Caco-2 (cell line): ENCODE measurements around the gene EYA3. TPM values are rescaled to one million over a fixed set of nuclear protein-coding genes. Genes with fewer than 3 reads are reported as not detected.

ENCODE experiments used
- BruUV-seq: library from RNA; stranded (reverse); fragments of 400-500 nt; replicated peaks from 2 replicates; lab custom pipeline; 2021; lab: Mats Ljungman, UMichigan
- CTCF ChIA-PET: fragments of 300-600 bp; sonication (Branson Sonifier 250); formaldehyde crosslinking; loops from one replicate; lab custom pipeline; 2022; ENCODE audit warnings: antibody characterized with exemption; lab: Charles Lee
- POLR2A ChIA-PET: fragments of 300-600 bp; sonication (Branson Sonifier 250); formaldehyde crosslinking; loops from one replicate; lab custom pipeline; 2022; ENCODE audit warnings: antibody characterized with exemption; lab: Charles Lee
- DNase-seq, 2 experiments: peaks; one replicate each; pipeline versions ENCODE4 v3.0.0 to v3.0.0-alpha.2; 2020 to 2022
- H3K27me3 ChIP-seq: replicated peaks from 2 replicates; pipeline ENCODE4 v1.6.0; 2011; ENCODE audit warnings: low read length; ENCODE audit not compliant: control insufficient read depth, insufficient read depth
- H3K36me3 ChIP-seq: 2 replicates; pipeline ENCODE4 v1.5.1; 2011; ENCODE audit warnings: low read length; ENCODE audit not compliant: control insufficient read depth, insufficient read depth
- H3K4me1 ChIP-seq: fragments of 250-450 bp; sonication (Bioruptor Pico); 2 replicates; pipeline ENCODE4 v1.5.1; 2020; ENCODE audit warnings: mild to moderate bottlenecking
- H3K4me3 ChIP-seq: 2 replicates; pipeline ENCODE4 v1.5.1; 2011; ENCODE audit warnings: low read depth, mild to moderate bottlenecking, control low read depth, low read length
- H3K9me3 ChIP-seq: fragments of 250-450 bp; sonication (Bioruptor Pico); 2 replicates; pipeline ENCODE4 v1.5.1; 2020; ENCODE audit warnings: mild to moderate bottlenecking, moderate library complexity
- H3K27ac Mint-ChIP-seq: one replicate; pipeline ENCODE4 v1.8.0; 2022; ENCODE audit warnings: mixed read lengths; ENCODE audit not compliant: unreplicated experiment
- H3K27me3 Mint-ChIP-seq: one replicate; pipeline ENCODE4 v1.8.0; 2022; ENCODE audit warnings: mixed read lengths; ENCODE audit not compliant: insufficient read depth, unreplicated experiment
- H3K36me3 Mint-ChIP-seq: one replicate; pipeline ENCODE4 v1.8.0; 2022; ENCODE audit warnings: mild to moderate bottlenecking, mixed read lengths; ENCODE audit not compliant: insufficient read depth, unreplicated experiment
- H3K4me1 Mint-ChIP-seq: one replicate; pipeline ENCODE4 v1.8.0; 2022; ENCODE audit warnings: low read depth, mixed read lengths; ENCODE audit not compliant: unreplicated experiment
- H3K4me3 Mint-ChIP-seq: one replicate; pipeline ENCODE4 v1.8.0; 2022; ENCODE audit warnings: mild to moderate bottlenecking, moderate library complexity, mixed read lengths; ENCODE audit not compliant: unreplicated experiment
- H3K9me3 Mint-ChIP-seq: one replicate; pipeline ENCODE4 v1.8.0; 2022; ENCODE audit warnings: mixed read lengths; ENCODE audit not compliant: unreplicated experiment
- intact Hi-C: fragments of 100-400 bp; cut with micrococcal nuclease; formaldehyde crosslinking; loops from one replicate; pipeline ENCODE4 v1.10.0; 2022; ENCODE audit not compliant: unreplicated experiment
- total RNA-seq: library from RNA; stranded (reverse); gene quantifications from 2 replicates; pipeline ENCODE4 v1.2.3, GENCODE V29; 2022
- TF ChIP-seq, protein P1 (sequence below), 2 experiments: fragments of 200-600 bp in 1 of 2; IDR thresholded peaks; 1 replicate in 1 of 2; 2 replicates in 1 of 2; pipeline versions ENCODE4 v1.5.1 to v1.8.0; 2011 to 2022; ENCODE audit warnings: antibody characterized with exemption in 1 of 2, control low read depth in 1 of 2, inconsistent platforms in 1 of 2, low read depth in 1 of 2, low read length in 1 of 2, mild to moderate bottlenecking in 1 of 2, moderate library complexity in 1 of 2; ENCODE audit not compliant: insufficient read depth in 1 of 2, severe bottlenecking in 1 of 2, unreplicated experiment in 1 of 2

The EYA3 gene
- total RNA-seq, 1 experiment from 2014 or later, result 9.9 TPM

DNA sequence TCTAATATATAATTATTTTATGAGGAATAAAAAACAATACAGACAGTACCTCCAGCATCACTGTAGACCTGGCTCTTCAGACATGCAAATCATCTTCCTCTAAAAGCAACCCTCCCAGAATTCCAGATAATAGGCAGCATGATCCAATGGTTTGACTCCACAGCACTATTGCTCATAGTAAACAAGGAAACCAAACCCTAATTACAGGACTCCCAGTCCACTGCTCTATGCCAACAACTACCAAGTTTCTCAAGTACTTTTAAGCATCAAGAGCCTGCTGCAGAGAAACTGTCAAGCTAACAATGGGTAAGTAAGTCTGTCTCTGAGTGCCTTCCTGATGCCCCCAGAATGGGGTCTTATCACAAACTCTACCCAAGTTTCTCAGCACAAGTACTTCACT, 57.2 kb downstream of the EYA3 start:
- H3K36me3 Mint-ChIP-seq, result no peaks in the 10 kb centered on the region
- intact Hi-C loops, result no loop called here
- ChIA-PET POLR2A (no interaction called here), CTCF (no interaction called here)
- H3K27me3 ChIP-seq, result no peaks in the 10 kb centered on the region
- no peaks in the 10 kb centered on the region for H3K4me1 Mint-ChIP-seq
- TF ChIP-seq, protein P1, sequence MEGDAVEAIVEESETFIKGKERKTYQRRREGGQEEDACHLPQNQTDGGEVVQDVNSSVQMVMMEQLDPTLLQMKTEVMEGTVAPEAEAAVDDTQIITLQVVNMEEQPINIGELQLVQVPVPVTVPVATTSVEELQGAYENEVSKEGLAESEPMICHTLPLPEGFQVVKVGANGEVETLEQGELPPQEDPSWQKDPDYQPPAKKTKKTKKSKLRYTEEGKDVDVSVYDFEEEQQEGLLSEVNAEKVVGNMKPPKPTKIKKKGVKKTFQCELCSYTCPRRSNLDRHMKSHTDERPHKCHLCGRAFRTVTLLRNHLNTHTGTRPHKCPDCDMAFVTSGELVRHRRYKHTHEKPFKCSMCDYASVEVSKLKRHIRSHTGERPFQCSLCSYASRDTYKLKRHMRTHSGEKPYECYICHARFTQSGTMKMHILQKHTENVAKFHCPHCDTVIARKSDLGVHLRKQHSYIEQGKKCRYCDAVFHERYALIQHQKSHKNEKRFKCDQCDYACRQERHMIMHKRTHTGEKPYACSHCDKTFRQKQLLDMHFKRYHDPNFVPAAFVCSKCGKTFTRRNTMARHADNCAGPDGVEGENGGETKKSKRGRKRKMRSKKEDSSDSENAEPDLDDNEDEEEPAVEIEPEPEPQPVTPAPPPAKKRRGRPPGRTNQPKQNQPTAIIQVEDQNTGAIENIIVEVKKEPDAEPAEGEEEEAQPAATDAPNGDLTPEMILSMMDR (IDR thresholded peaks at IDR 0.05; ENCODE audit: insufficient read depth in 1 of 2, low read depth in 1 of 2, low read length in 1 of 2, severe bottlenecking in 1 of 2, unreplicated experiment in 1 of 2), result no peak
- H3K9me3 ChIP-seq, result no peaks in the 10 kb centered on the region
- no peaks in the 10 kb centered on the region for H3K9me3 Mint-ChIP-seq
- no TSS peak for BruUV-seq
- H3K4me3 Mint-ChIP-seq, result no peak overlapping the region
- no peak for DNase-seq
- H3K27ac Mint-ChIP-seq, result no peak overlapping the region
- no peaks in the 10 kb centered on the region for H3K36me3 ChIP-seq
- H3K4me1 ChIP-seq, result no peaks in the 10 kb centered on the region
- H3K27me3 Mint-ChIP-seq, result no peaks in the 10 kb centered on the region
- no peak overlapping the region for H3K4me3 ChIP-seq

DNA sequence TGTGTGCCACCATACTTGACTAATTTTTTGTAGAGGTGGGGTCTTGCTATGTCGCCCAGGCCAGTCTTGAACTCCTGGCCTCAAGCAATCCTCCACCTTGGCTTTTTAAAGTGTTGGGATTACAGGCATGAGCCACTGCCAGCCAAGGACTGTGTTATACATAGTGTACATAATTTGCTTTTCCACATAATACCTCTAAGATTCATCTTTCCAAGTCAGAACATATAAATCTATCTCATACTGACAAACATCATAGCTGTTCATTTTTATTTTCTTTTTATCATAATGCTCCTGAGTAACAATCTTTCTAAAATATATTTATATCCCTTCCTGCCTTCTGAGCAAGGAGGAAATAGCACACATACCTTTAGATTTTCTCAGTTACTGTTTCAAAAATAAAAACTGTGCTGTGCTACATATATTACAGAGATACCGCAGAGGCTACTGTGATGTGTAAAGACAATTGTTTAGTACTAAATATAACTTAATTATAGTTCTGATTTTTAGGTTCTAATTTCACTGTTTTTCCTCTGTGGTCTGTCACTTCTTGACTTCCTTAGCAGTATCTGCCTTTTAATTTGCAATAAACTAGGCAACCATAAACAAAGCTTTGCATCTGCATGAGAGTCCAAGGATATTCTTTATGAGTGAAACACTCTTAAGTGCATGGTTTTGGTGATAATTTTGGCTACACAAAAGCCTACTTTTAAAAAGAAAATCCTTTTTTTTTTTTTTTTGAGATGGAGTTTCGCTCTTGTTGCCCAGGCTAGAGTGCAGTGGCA, 59.3 kb downstream of the EYA3 start:
- no peaks in the 10 kb centered on the region for H3K27me3 ChIP-seq
- Mint-ChIP-seq H3K27me3 (no peaks in the 10 kb centered on the region), H3K27ac (no peak overlapping the region), H3K9me3 (no peaks in the 10 kb centered on the region), H3K4me1 (no peaks in the 10 kb centered on the region), H3K4me3 (no peak overlapping the region), H3K36me3 (no peaks in the 10 kb centered on the region)
- intact Hi-C loops, result no loop called here
- no peaks in the 10 kb centered on the region for H3K9me3 ChIP-seq
- TF ChIP-seq, protein P1 (IDR thresholded peaks at IDR 0.05; ENCODE audit: insufficient read depth in 1 of 2, low read depth in 1 of 2, low read length in 1 of 2, severe bottlenecking in 1 of 2, unreplicated experiment in 1 of 2), result no peak
- POLR2A ChIA-PET, result no interaction called here
- no peak for DNase-seq
- H3K4me3 ChIP-seq, result no peak overlapping the region
- CTCF ChIA-PET, result no interaction called here
- 0 out of 2 replicates have a peak, but pooled peaks cover 4% of the 10 kb centered on the region for H3K4me1 ChIP-seq
- no TSS peak for BruUV-seq
- H3K36me3 ChIP-seq, result no peaks in the 10 kb centered on the region

DNA sequence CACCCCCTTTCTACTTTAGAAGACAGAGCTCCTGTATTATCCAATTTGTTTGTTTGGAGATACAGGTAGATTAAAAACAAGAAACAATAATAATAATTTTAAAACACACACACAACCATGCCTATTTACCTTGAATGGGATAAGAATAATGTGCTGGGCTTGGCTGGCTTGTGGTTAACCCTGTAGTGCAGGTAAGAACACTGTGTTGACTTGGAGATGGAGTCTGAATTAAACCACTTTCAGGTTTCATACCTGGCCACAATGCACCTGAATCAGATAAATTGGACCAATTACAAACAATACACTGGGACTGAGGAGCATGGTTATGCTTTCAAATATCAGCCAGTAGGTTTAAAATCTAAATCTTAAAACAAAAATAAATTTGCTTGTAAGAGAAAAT, 60.8 kb downstream of the EYA3 start:
- Mint-ChIP-seq H3K27me3 (no peaks in the 10 kb centered on the region), H3K27ac (no peak overlapping the region), H3K4me1 (no peaks in the 10 kb centered on the region), H3K4me3 (no peak overlapping the region), H3K9me3 (no peaks in the 10 kb centered on the region), H3K36me3 (no peaks in the 10 kb centered on the region)
- intact Hi-C loops, result no loop called here
- Histone ChIP-seq H3K36me3 (no peaks in the 10 kb centered on the region), H3K4me3 (no peak overlapping the region), H3K4me1 (0 out of 2 replicates have a peak, but pooled peaks cover 4% of the 10 kb centered on the region), H3K27me3 (no peaks in the 10 kb centered on the region), H3K9me3 (no peaks in the 10 kb centered on the region)
- ChIA-PET CTCF (no interaction called here), POLR2A (no interaction called here)
- no TSS peak for BruUV-seq
- DNase-seq, result no peak
- TF ChIP-seq, protein P1 (IDR thresholded peaks at IDR 0.05; ENCODE audit: insufficient read depth in 1 of 2, low read depth in 1 of 2, low read length in 1 of 2, severe bottlenecking in 1 of 2, unreplicated experiment in 1 of 2), result no peak
